GM20431 (cell line): ENCODE results near the gene GNS.

Source experiments
- in situ Hi-C: fragments of 300-500 bp; cut with MseI, MboI; formaldehyde crosslinking; loops from one replicate; pipeline ENCODE4 v1.15.0; 2020; ENCODE audit warnings: low sequenced_read_pairs; ENCODE audit not compliant: unreplicated experiment

GNS gene

GRCh38 chr12:64681200-64682052 is 77.8 kb downstream of the GNS start:
- in situ Hi-C loops, result no loop called here

GRCh38 chr12:64680235-64680634 is 79.0 kb downstream of the GNS start:
- in situ Hi-C loops, result no loop called here

DNA sequence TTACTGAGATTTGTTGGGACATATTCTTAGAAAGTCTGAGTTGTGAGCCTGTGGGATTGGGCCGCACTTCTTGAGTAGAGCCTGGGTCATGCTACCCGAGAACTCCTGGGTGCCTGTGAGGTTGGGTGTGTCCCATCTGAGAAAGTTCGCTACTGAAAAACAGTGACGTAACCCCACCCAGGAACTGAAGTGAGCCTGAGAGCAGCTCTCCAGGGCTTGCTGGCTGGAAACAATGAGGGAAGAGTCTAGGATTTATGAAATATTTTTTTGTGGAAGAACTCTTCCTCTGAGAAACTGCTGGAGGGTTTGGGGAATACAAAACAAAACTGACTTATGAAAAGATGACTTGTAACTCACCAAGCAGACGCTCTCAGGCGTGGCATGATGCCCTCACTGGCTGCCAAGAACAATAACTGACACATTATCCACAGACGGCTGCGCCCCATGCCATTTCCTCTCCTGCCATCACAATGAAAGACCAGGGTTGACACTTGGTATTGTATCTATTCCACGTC is 79.7 kb downstream of the GNS start:
- in situ Hi-C loops, result no loop called here

- in situ Hi-C loops, result no loop called here
Observed at GRCh38 chr12:64678835-64679234, 80.4 kb downstream of the GNS start.

DNA sequence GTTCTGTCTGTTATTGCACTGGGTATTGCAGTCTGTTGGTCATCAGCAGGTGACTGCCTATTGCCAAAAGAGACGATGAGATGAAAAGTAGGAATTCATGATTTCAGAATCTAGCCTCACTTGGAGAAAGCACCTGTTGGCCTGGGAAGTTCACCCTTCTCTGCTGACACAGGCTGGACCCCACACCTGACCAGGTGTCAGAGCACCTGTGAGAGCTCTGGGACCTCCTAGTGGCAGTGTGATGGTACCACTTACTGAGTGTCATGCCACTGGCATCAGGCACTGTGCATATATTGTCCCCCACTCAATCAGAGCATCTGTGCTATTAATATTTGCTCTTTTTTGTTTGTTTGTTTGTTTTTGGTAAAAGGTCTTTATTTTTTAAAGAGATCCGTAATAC is 81.0 kb downstream of the GNS start:
- in situ Hi-C loops, result no loop called here

GRCh38 chr12:64675795-64676194 is 83.4 kb downstream of the GNS start:
- in situ Hi-C loops, result no loop called here

DNA sequence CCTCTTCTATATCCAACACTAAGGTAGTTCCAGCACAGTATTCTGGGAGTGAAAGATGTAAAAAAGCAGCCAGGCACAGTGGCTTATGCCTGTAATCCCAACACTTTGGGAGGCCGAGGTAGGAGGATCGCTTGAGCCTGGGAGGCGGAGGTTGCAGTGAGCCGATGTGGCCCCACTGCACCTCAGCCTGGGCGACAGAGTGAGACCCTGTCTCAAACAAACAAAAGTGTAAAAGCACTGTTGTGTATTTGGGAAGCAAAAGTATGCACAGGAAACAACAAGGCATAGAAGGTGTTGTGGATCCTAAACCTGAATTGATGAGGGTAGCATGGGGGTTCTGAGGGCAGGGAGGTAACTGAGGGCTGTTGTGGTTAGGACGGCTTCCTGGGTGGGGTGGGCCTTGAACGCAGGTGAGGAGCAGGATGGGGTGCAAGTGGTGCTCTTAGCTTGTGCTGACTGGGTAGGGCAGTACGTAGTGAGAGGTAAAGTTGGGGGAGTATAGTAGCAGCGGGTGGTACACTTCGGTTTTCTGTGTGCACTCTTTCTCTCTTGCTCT is 84.8 kb downstream of the GNS start:
- in situ Hi-C loops, result no loop called here

GRCh38 chr12:64673490-64674169 is 85.6 kb downstream of the GNS start:
- in situ Hi-C loops, result no loop called here

DNA sequence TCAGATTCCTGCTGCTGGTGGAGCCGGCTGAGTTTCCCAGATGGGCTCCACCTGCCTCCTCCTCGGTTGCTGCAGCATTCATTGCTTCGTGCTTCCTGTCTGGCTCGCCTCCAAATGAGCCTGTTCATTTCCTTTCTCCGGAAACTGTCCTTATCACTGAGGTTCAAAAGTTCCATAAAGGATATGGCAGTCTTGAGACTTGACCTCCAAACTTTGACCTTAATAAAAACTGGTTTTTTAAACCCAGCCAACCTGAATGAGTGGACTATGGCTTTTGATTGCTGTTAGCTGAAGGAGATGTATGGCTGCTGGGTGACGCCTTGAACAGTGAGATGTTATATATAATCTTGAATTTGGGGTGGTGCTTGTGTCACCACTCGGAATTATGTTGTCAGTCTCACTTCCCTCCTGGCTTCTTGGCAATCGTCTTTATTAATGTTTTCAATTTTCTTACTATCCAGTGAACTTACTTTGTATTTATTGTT is 86.2 kb downstream of the GNS start:
- in situ Hi-C loops, result no loop called here

DNA sequence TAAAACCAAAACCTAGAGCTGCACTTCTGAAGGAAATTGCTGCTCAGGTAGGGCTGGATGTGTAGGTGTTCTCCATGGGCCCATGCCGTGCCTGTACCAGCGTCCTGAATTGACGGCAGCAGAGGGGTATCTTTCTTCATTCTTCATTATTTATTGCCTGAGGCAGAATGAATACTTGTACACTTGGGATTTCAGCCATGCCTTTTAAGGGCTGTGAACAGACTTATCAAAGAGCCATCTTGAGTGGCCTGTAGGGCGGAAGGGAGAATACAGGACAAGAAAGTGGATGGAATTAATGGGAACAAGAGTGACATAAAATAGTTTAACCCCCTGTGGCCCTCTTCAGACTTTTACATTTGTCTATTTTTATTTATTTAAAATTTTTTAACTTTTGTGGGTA is 87.5 kb downstream of the GNS start:
- in situ Hi-C loops, result no loop called here

GRCh38 chr12:64670919-64671639 is 88.1 kb downstream of the GNS start:
- in situ Hi-C loops, result no loop called here

GRCh38 chr12:64670019-64670418 is 89.2 kb downstream of the GNS start:
- in situ Hi-C loops, result no loop called here

- in situ Hi-C loops, result no loop called here
Observed at GRCh38 chr12:64669270-64669842, 89.8 kb downstream of the GNS start.

DNA sequence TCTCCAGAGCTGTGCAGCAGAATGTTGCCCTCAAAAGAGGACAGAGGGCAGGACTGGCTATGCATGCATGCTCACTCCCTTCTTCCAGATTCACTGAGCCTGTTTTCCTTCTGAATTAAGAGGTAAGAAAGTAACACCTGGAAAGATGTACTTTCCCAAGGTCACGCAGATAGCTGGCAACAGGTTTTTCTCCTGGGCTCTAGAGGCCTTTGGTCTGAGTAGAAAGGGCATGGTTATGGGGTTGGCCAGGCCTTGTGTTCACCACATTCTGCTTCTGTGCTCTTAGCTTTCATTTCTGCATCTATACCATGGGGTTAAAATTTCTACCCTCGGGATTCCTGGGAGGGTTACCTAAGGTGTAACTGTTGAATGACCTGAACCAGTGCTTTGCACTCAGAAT is 91.4 kb downstream of the GNS start:
- in situ Hi-C loops, result no loop called here

DNA sequence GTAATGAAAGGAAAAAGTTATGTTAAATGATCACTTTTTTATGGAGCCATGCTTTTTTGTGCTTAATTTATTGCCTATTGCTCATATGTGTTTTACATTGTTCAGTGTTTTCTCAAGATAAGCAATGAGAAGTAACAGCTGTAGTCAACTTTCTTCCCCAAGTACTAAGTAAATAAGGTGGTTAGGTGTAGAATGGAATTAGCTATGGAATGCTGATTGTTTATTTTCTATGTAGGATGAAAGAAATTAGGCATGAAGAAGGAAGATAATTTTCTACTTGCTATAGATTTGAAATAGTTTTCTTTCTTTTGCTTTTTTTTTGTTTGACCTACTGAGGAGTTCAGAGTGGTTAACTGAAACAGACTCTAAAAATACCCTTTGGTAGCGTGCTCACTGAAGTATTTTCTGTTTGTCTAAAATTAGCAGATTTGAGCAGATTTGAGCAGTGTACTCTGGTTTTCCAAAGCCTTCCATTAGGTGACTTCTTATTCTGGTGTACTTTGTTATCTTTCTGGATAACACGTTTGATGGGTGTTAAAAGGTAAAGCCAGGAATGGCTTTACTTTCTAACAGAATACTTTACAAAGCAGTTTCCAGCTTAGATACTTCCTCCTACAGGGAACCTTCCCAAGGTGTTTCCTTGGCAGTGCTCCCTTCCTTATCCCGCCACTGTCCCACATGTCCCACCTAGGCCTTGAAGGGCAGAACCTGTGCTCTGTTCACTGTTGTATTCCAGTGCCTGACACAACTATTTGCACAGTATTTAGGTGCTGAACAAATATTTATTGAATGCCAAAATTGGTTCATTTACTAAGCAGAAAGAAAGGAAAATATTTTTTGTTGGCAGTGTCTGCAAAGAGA is 92.9 kb downstream of the GNS start:
- in situ Hi-C loops, result no loop called here

DNA sequence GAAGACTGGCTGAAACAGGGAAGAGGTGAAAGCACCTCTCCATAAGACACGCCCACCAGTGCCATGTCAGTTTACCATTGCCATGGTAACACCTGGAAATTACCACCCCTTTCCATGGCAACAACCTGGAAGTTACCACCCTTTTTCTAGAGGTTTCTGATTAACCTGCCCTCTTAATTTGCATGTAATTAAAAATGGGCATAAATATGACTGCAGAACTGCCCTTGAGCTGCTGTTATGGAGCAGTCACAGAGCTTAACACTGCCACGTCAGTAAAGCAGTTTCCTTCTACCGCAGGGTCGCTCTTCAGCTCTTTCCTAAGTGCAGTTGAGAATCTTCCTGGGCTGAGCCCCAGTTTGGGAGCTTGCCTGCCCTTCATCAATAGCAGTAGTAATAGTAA is 93.7 kb downstream of the GNS start:
- in situ Hi-C loops, result no loop called here
